ENCODE results near the gene TCF4. TPM values are rescaled to one million over a fixed set of nuclear protein-coding genes. Genes with fewer than 3 reads are reported as not detected.

Gene TCF4
- total RNA-seq, 1 donor from 2014 or later, result 86.7 TPM

- no peak for DNase-seq (ENCODE audit: low spot score)
Measured at GRCh38 chr18:55413474-55413873, 174.5 kb downstream of the TCF4 start.

- no peak for DNase-seq (ENCODE audit: low spot score)
Measured at GRCh38 chr18:55407774-55408535, 180.0 kb downstream of the TCF4 start.

GRCh38 chr18:55407191-55407590, 180.8 kb downstream of the TCF4 start:
- DNase-seq (ENCODE audit: low spot score), result no peak

- DNase-seq (ENCODE audit: low spot score), result no peak
Measured at GRCh38 chr18:55406451-55406991, 181.5 kb downstream of the TCF4 start.

- DNase-seq (ENCODE audit: low spot score), result peak; percentile 77
Measured at GRCh38 chr18:55405893-55406406, 182.0 kb downstream of the TCF4 start.

GRCh38 chr18:55405475-55405874, 182.5 kb downstream of the TCF4 start:
- DNase-seq (ENCODE audit: low spot score), result no peak

GRCh38 chr18:55404832-55405465, 183.0 kb downstream of the TCF4 start:
- DNase-seq (ENCODE audit: low spot score), result no peak

- no peak for DNase-seq (ENCODE audit: low spot score)
Measured at GRCh38 chr18:55404136-55404830, 183.7 kb downstream of the TCF4 start.

- DNase-seq (ENCODE audit: low spot score), result no peak
Measured at GRCh38 chr18:55403421-55403949, 184.5 kb downstream of the TCF4 start.

- no peak for DNase-seq (ENCODE audit: low spot score)
Measured at GRCh38 chr18:55402731-55403405, 185.1 kb downstream of the TCF4 start.

GRCh38 chr18:55401638-55402191, 186.3 kb downstream of the TCF4 start:
- DNase-seq (ENCODE audit: low spot score), result no peak

GRCh38 chr18:55400590-55401541, 187.1 kb downstream of the TCF4 start:
- no peak for DNase-seq (ENCODE audit: low spot score)

GRCh38 chr18:55400081-55400480, 187.9 kb downstream of the TCF4 start:
- no peak for DNase-seq (ENCODE audit: low spot score)

GRCh38 chr18:55398858-55399257, 189.1 kb downstream of the TCF4 start:
- DNase-seq (ENCODE audit: low spot score), result no peak

- DNase-seq (ENCODE audit: low spot score), result no peak
Measured at GRCh38 chr18:55396979-55397378, 191.0 kb downstream of the TCF4 start.

- DNase-seq (ENCODE audit: low spot score), result no peak
Measured at GRCh38 chr18:55396267-55396905, 191.6 kb downstream of the TCF4 start.

GRCh38 chr18:55395799-55396198, 192.2 kb downstream of the TCF4 start:
- no peak for DNase-seq (ENCODE audit: low spot score)

GRCh38 chr18:55390898-55391297, 197.1 kb downstream of the TCF4 start:
- no peak for DNase-seq (ENCODE audit: low spot score)

Measured in ureter (tissue), 1 donor.